ENCODE data around the gene ADCY3. TPM values are rescaled to one million over a fixed set of nuclear protein-coding genes. Genes with fewer than 3 reads are reported as not detected.

The ADCY3 gene
- total and polyA plus RNA-seq, 4 donors = 31.6 to 61.7 (median 38.5) TPM

- WGBS (ENCODE audit: insufficient coverage) = 95% methylated on average over 18 of the region's 19 CpGs
- DNase-seq (ENCODE audit: low read depth in 4 of 6, low spot score in 6 of 6) = no peak
- H3K4me3 ChIP-seq (ENCODE audit: low read depth, low read length) = no peak overlapping the region
- peak overlapping the region; percentile 57 for H3K27ac ChIP-seq (ENCODE audit: low read depth, low read length)
- peaks cover 35% of the 10 kb centered on the region for H3K36me3 ChIP-seq (ENCODE audit: control insufficient read depth, insufficient read depth, low read length)
- no peaks in the 10 kb centered on the region for H3K9me3 ChIP-seq (ENCODE audit: control insufficient read depth, insufficient read depth, low read length)
- peaks cover 13% of the 10 kb centered on the region for H3K4me1 ChIP-seq (ENCODE audit: control insufficient read depth, insufficient read depth, low read length)
- no peaks in the 10 kb centered on the region for H3K27me3 ChIP-seq (ENCODE audit: control insufficient read depth, insufficient read depth, low read length)
Measured at GRCh38 chr2:24872344-24873115, 47.5 kb downstream of the ADCY3 start.

GRCh38 chr2:24871852-24872333 is 48.1 kb downstream of the ADCY3 start:
- peak in 1 of 6 donors; percentile 30 for DNase-seq (ENCODE audit: low read depth in 4 of 6, low spot score in 6 of 6)
- H3K27ac ChIP-seq (ENCODE audit: low read depth, low read length) = peak overlapping the region; percentile 26
- H3K36me3 ChIP-seq (ENCODE audit: control insufficient read depth, insufficient read depth, low read length) = peaks cover 35% of the 10 kb centered on the region
- 81% methylated on average over 12 of the region's 12 CpGs for WGBS (ENCODE audit: insufficient coverage)
- H3K4me1 ChIP-seq (ENCODE audit: control insufficient read depth, insufficient read depth, low read length) = peaks cover 13% of the 10 kb centered on the region
- H3K27me3 ChIP-seq (ENCODE audit: control insufficient read depth, insufficient read depth, low read length) = no peaks in the 10 kb centered on the region
- no peaks in the 10 kb centered on the region for H3K9me3 ChIP-seq (ENCODE audit: control insufficient read depth, insufficient read depth, low read length)
- no peak overlapping the region for H3K4me3 ChIP-seq (ENCODE audit: low read depth, low read length)

- no peaks in the 10 kb centered on the region for H3K9me3 ChIP-seq (ENCODE audit: control insufficient read depth, insufficient read depth, low read length)
- peak overlapping the region; percentile 26 for H3K27ac ChIP-seq (ENCODE audit: low read depth, low read length)
- H3K4me1 ChIP-seq (ENCODE audit: control insufficient read depth, insufficient read depth, low read length) = peaks cover 13% of the 10 kb centered on the region
- H3K4me3 ChIP-seq (ENCODE audit: low read depth, low read length) = no peak overlapping the region
- WGBS (ENCODE audit: insufficient coverage) = 81% methylated on average over 10 of the region's 16 CpGs
- DNase-seq (ENCODE audit: low read depth in 4 of 6, low spot score in 6 of 6) = no peak
- no peaks in the 10 kb centered on the region for H3K27me3 ChIP-seq (ENCODE audit: control insufficient read depth, insufficient read depth, low read length)
- H3K36me3 ChIP-seq (ENCODE audit: control insufficient read depth, insufficient read depth, low read length) = peaks cover 35% of the 10 kb centered on the region
Measured at GRCh38 chr2:24870891-24871705, 48.9 kb downstream of the ADCY3 start.

- 100% methylated on average over 3 of the region's 5 CpGs for WGBS (ENCODE audit: insufficient coverage)
- Histone ChIP-seq H3K9me3 (ENCODE audit: control insufficient read depth, insufficient read depth, low read length) (no peaks in the 10 kb centered on the region), H3K27me3 (ENCODE audit: control insufficient read depth, insufficient read depth, low read length) (no peaks in the 10 kb centered on the region), H3K4me1 (ENCODE audit: control insufficient read depth, insufficient read depth, low read length) (peaks cover 13% of the 10 kb centered on the region), H3K36me3 (ENCODE audit: control insufficient read depth, insufficient read depth, low read length) (peaks cover 33% of the 10 kb centered on the region), H3K4me3 (ENCODE audit: low read depth, low read length) (no peak overlapping the region), H3K27ac (ENCODE audit: low read depth, low read length) (no peak overlapping the region)
- no peak for DNase-seq (ENCODE audit: low read depth in 4 of 6, low spot score in 6 of 6)
Measured at GRCh38 chr2:24870440-24870839, 49.6 kb downstream of the ADCY3 start.

GRCh38 chr2:24866946-24867345 is 53.1 kb downstream of the ADCY3 start:
- peaks cover 15% of the 10 kb centered on the region for H3K36me3 ChIP-seq (ENCODE audit: control insufficient read depth, insufficient read depth, low read length)
- 67% methylated on average over 3 of the region's 6 CpGs for WGBS (ENCODE audit: insufficient coverage)
- no peaks in the 10 kb centered on the region for H3K27me3 ChIP-seq (ENCODE audit: control insufficient read depth, insufficient read depth, low read length)
- H3K4me1 ChIP-seq (ENCODE audit: control insufficient read depth, insufficient read depth, low read length) = peaks cover 2% of the 10 kb centered on the region
- H3K27ac ChIP-seq (ENCODE audit: low read depth, low read length) = no peak overlapping the region
- DNase-seq (ENCODE audit: low read depth in 4 of 6, low spot score in 6 of 6) = no peak
- no peak overlapping the region for H3K4me3 ChIP-seq (ENCODE audit: low read depth, low read length)
- H3K9me3 ChIP-seq (ENCODE audit: control insufficient read depth, insufficient read depth, low read length) = no peaks in the 10 kb centered on the region

- no peaks in the 10 kb centered on the region for H3K9me3 ChIP-seq (ENCODE audit: control insufficient read depth, insufficient read depth, low read length)
- H3K4me1 ChIP-seq (ENCODE audit: control insufficient read depth, insufficient read depth, low read length) = no peaks in the 10 kb centered on the region
- WGBS (ENCODE audit: insufficient coverage) = 92% methylated on average over 2 of the region's 3 CpGs
- peaks cover 6% of the 10 kb centered on the region for H3K36me3 ChIP-seq (ENCODE audit: control insufficient read depth, insufficient read depth, low read length)
- no peak overlapping the region for H3K4me3 ChIP-seq (ENCODE audit: low read depth, low read length)
- no peak overlapping the region for H3K27ac ChIP-seq (ENCODE audit: low read depth, low read length)
- no peak for DNase-seq (ENCODE audit: low read depth in 4 of 6, low spot score in 6 of 6)
- no peaks in the 10 kb centered on the region for H3K27me3 ChIP-seq (ENCODE audit: control insufficient read depth, insufficient read depth, low read length)
Measured at GRCh38 chr2:24863641-24864040, 56.4 kb downstream of the ADCY3 start.

GRCh38 chr2:24861500-24861899 is 58.5 kb downstream of the ADCY3 start:
- Histone ChIP-seq H3K9me3 (ENCODE audit: control insufficient read depth, insufficient read depth, low read length) (no peaks in the 10 kb centered on the region), H3K36me3 (ENCODE audit: control insufficient read depth, insufficient read depth, low read length) (peaks cover 6% of the 10 kb centered on the region), H3K27ac (ENCODE audit: low read depth, low read length) (no peak overlapping the region), H3K4me1 (ENCODE audit: control insufficient read depth, insufficient read depth, low read length) (no peaks in the 10 kb centered on the region), H3K4me3 (ENCODE audit: low read depth, low read length) (no peak overlapping the region), H3K27me3 (ENCODE audit: control insufficient read depth, insufficient read depth, low read length) (no peaks in the 10 kb centered on the region)
- DNase-seq (ENCODE audit: low read depth in 4 of 6, low spot score in 6 of 6) = no peak
- 98% methylated on average over 9 of the region's 11 CpGs for WGBS (ENCODE audit: insufficient coverage)

GRCh38 chr2:24860631-24861030 is 59.4 kb downstream of the ADCY3 start:
- Histone ChIP-seq H3K9me3 (ENCODE audit: control insufficient read depth, insufficient read depth, low read length) (no peaks in the 10 kb centered on the region), H3K36me3 (ENCODE audit: control insufficient read depth, insufficient read depth, low read length) (peaks cover 6% of the 10 kb centered on the region), H3K27ac (ENCODE audit: low read depth, low read length) (no peak overlapping the region), H3K27me3 (ENCODE audit: control insufficient read depth, insufficient read depth, low read length) (no peaks in the 10 kb centered on the region), H3K4me1 (ENCODE audit: control insufficient read depth, insufficient read depth, low read length) (peaks cover 3% of the 10 kb centered on the region), H3K4me3 (ENCODE audit: low read depth, low read length) (no peak overlapping the region)
- no peak for DNase-seq (ENCODE audit: low read depth in 4 of 6, low spot score in 6 of 6)
- WGBS (ENCODE audit: insufficient coverage) = 95% methylated on average over 6 of the region's 7 CpGs

GRCh38 chr2:24859968-24860600 is 60.0 kb downstream of the ADCY3 start:
- no peaks in the 10 kb centered on the region for H3K27me3 ChIP-seq (ENCODE audit: control insufficient read depth, insufficient read depth, low read length)
- no peak overlapping the region for H3K27ac ChIP-seq (ENCODE audit: low read depth, low read length)
- H3K9me3 ChIP-seq (ENCODE audit: control insufficient read depth, insufficient read depth, low read length) = no peaks in the 10 kb centered on the region
- peaks cover 8% of the 10 kb centered on the region for H3K4me1 ChIP-seq (ENCODE audit: control insufficient read depth, insufficient read depth, low read length)
- peaks cover 8% of the 10 kb centered on the region for H3K36me3 ChIP-seq (ENCODE audit: control insufficient read depth, insufficient read depth, low read length)
- WGBS (ENCODE audit: insufficient coverage) = 97% methylated on average over 11 of the region's 15 CpGs
- no peak overlapping the region for H3K4me3 ChIP-seq (ENCODE audit: low read depth, low read length)
- DNase-seq (ENCODE audit: low read depth in 4 of 6, low spot score in 6 of 6) = no peak

Data from spinal cord (tissue), 10 donors.